ENCODE data around the gene ADI1. TPM values are rescaled to one million over a fixed set of nuclear protein-coding genes. Genes with fewer than 3 reads are reported as not detected.

ADI1 gene
- total and polyA plus RNA-seq, 5 donors from 2014 or later, result 21.2 to 52.4 (median 48.9) TPM

GRCh38 chr2:3513026-3513810, 6.1 kb downstream of the ADI1 start:
- ATAC-seq (ENCODE audit: low read depth in 2 of 2), result no peak
- peaks cover 58% of the 10 kb centered on the region for H3K36me3 Mint-ChIP-seq

DNA sequence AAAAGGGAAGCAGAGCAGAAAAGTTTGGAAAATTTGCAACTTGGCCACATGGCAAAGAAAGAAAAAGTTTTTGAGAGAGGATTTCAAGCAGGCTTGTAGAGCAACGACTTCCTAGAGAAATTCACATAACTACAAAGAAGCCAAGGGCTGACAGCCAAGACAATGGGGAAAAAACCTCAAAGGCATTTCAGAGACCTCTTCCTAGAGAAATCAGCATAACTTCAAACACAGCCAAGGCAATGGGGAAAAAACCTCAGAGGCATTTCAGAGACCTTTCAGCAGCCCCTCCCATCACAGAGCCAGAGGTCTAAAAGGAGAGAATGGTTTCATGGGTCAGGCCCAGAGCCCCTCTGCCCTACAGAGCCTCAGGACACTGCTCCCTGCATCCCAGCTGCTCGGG, 7.2 kb downstream of the ADI1 start:
- peaks cover 39% of the 10 kb centered on the region for H3K36me3 ChIP-seq (ENCODE audit: control insufficient read depth, insufficient read depth, low read length)
- no peak overlapping the region for H3K27ac ChIP-seq (ENCODE audit: insufficient read depth, low read length, poor library complexity, severe bottlenecking)
- H3K4me3 ChIP-seq (ENCODE audit: low read depth, low read length), result no peak overlapping the region
- no peaks in the 10 kb centered on the region for H3K27me3 ChIP-seq (ENCODE audit: control insufficient read depth, insufficient read depth, low read length)
- Mint-ChIP-seq H3K9me3 (peaks cover 0 to 15% (median 8%) of the 10 kb centered on the region in 7 donors), H3K27ac (no peak overlapping the region), H3K4me3 (no peak overlapping the region), H3K27me3 (no peaks in the 10 kb centered on the region), H3K4me1 (peaks cover 16 to 26% (median 23%) of the 10 kb centered on the region in 4 donors), H3K36me3 (peaks cover 67% of the 10 kb centered on the region)
- H3K9me3 ChIP-seq (ENCODE audit: control insufficient read depth in 2 of 2, low read length in 2 of 2), result peaks cover 0 to 4% of the 10 kb centered on the region in 2 experiments
- no peaks in the 10 kb centered on the region for H3K4me1 ChIP-seq (ENCODE audit: control insufficient read depth, insufficient read depth, low read length, poor library complexity, severe bottlenecking)
- DNase-seq, result no peak
- ATAC-seq (ENCODE audit: low read depth in 2 of 2), result no peak

More at GRCh38 chr2:3513026-3513810, 6.1 kb downstream of the ADI1 start:
- H3K9me3 ChIP-seq (ENCODE audit: control insufficient read depth in 2 of 2, low read length in 2 of 2), result peaks cover 0 to 4% of the 10 kb centered on the region in 2 experiments
- no peaks in the 10 kb centered on the region for H3K27me3 ChIP-seq (ENCODE audit: control insufficient read depth, insufficient read depth, low read length)
- Mint-ChIP-seq H3K27ac (no peak overlapping the region), H3K27me3 (no peaks in the 10 kb centered on the region), H3K9me3 (peaks cover 0 to 15% (median 5%) of the 10 kb centered on the region in 7 donors), H3K4me3 (peak overlapping the region in 1 of 4 donors; percentile 12), H3K4me1 (peaks cover 15 to 32% (median 25%) of the 10 kb centered on the region in 4 donors)
- no peak overlapping the region for H3K4me3 ChIP-seq (ENCODE audit: low read depth, low read length)
- peaks cover 4% of the 10 kb centered on the region for H3K4me1 ChIP-seq (ENCODE audit: control insufficient read depth, insufficient read depth, low read length, poor library complexity, severe bottlenecking)
- H3K36me3 ChIP-seq (ENCODE audit: control insufficient read depth, insufficient read depth, low read length), result peaks cover 39% of the 10 kb centered on the region
- no peak overlapping the region for H3K27ac ChIP-seq (ENCODE audit: insufficient read depth, low read length, poor library complexity, severe bottlenecking)
- no peak for DNase-seq

DNA sequence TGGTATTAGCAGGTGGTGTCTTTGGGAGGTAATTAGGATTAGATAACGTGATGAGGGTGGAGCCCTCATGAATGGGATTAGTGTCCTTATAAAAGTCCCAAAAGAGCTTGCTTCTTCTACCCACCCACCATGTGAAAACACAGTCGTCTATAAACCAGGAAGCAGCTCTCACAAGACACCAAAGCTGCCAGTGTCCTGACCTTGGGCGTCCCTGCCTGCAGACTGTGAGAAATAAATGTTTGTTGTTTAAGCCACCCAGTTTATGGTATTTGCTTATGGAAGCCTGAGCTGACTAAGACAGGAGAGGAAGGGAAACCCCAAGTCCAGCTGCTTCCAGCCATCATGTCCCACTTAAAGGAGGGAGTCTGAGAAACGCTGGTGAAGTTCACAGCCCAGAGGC, 13.6 kb downstream of the ADI1 start:
- Mint-ChIP-seq H3K27ac (no peak overlapping the region), H3K36me3 (peaks cover 58% of the 10 kb centered on the region), H3K27me3 (no peaks in the 10 kb centered on the region), H3K4me3 (no peak overlapping the region), H3K9me3 (peaks cover 0 to 6% (median 3%) of the 10 kb centered on the region in 7 donors), H3K4me1 (peaks cover 0 to 19% (median 18%) of the 10 kb centered on the region in 4 donors)
- Histone ChIP-seq H3K27ac (ENCODE audit: insufficient read depth, low read length, poor library complexity, severe bottlenecking) (no peak overlapping the region), H3K36me3 (ENCODE audit: control insufficient read depth, insufficient read depth, low read length) (peaks cover 24% of the 10 kb centered on the region), H3K9me3 (ENCODE audit: control insufficient read depth in 2 of 2, low read length in 2 of 2) (peaks cover 0 to 4% of the 10 kb centered on the region in 2 experiments), H3K4me1 (ENCODE audit: control insufficient read depth, insufficient read depth, low read length, poor library complexity, severe bottlenecking) (no peaks in the 10 kb centered on the region), H3K4me3 (ENCODE audit: low read depth, low read length) (no peak overlapping the region), H3K27me3 (ENCODE audit: control insufficient read depth, insufficient read depth, low read length) (no peaks in the 10 kb centered on the region)
- DNase-seq (no peak), ATAC-seq (ENCODE audit: low read depth in 2 of 2) (no peak)

DNA sequence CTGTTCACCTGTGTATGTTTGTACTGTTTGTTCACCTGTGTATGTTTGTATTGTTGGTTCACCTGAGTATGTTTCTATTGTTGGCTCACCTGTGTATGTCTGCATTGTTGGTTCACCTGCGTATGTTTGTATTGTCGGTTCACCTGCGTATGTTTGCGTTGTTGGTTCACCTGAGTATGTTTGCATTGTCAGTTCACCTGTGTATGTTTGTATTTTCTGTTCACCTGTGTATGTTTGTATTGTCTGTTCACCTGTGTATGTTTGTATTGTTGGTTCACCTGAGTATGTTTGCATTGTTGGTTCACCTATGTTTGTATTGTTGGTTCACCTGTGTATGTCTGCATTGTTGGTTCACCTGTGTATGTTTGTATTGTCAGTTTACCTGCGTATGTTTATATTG, 14.6 kb downstream of the ADI1 start:
- H3K4me3 Mint-ChIP-seq, result no peak overlapping the region
- H3K36me3 Mint-ChIP-seq, result peaks cover 53% of the 10 kb centered on the region
- Histone ChIP-seq H3K36me3 (ENCODE audit: control insufficient read depth, insufficient read depth, low read length) (peaks cover 33% of the 10 kb centered on the region), H3K9me3 (ENCODE audit: control insufficient read depth in 2 of 2, low read length in 2 of 2) (peaks cover 0 to 4% of the 10 kb centered on the region in 2 experiments), H3K4me1 (ENCODE audit: control insufficient read depth, insufficient read depth, low read length, poor library complexity, severe bottlenecking) (no peaks in the 10 kb centered on the region), H3K4me3 (ENCODE audit: low read depth, low read length) (no peak overlapping the region), H3K27ac (ENCODE audit: insufficient read depth, low read length, poor library complexity, severe bottlenecking) (no peak overlapping the region), H3K27me3 (ENCODE audit: control insufficient read depth, insufficient read depth, low read length) (no peaks in the 10 kb centered on the region)
- no peaks in the 10 kb centered on the region for H3K27me3 Mint-ChIP-seq
- H3K4me1 Mint-ChIP-seq, result peaks cover 0 to 19% (median 17%) of the 10 kb centered on the region in 4 donors
- H3K27ac Mint-ChIP-seq, result peak overlapping the region in 2 of 3 donors; percentile 16 to 18
- DNase-seq (no peak), ATAC-seq (ENCODE audit: low read depth in 2 of 2) (no peak)
- peaks cover 0 to 6% (median 3%) of the 10 kb centered on the region in 7 donors for H3K9me3 Mint-ChIP-seq

DNA sequence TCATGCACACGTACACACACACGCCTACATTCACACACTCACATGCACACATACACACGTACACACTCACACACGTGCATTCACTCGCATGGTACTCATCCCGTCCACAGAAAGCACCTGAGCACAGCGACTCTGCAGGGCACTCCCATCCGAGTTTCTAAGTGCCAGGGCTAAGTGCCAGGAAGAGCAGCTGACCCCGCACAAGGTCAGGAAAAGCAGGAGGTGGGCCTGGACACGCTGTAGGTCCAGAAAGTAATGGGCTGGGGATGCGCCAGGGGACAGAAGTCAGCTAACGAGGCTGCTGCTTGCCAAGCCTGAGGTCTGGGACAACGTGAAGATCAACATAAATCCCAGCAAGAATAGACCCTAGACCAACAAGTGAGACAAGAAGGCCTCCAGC, 15.8 kb downstream of the ADI1 start:
- no peaks in the 10 kb centered on the region for H3K4me1 ChIP-seq (ENCODE audit: control insufficient read depth, insufficient read depth, low read length, poor library complexity, severe bottlenecking)
- peaks cover 39% of the 10 kb centered on the region for H3K36me3 ChIP-seq (ENCODE audit: control insufficient read depth, insufficient read depth, low read length)
- H3K9me3 ChIP-seq (ENCODE audit: control insufficient read depth in 2 of 2, low read length in 2 of 2), result peaks cover 0 to 2% of the 10 kb centered on the region in 2 experiments
- Mint-ChIP-seq H3K36me3 (peaks cover 55% of the 10 kb centered on the region), H3K27ac (peak overlapping the region in 1 of 3 donors; percentile 44), H3K9me3 (peaks cover 0 to 3% (median 2%) of the 10 kb centered on the region in 7 donors), H3K4me3 (no peak overlapping the region), H3K27me3 (no peaks in the 10 kb centered on the region), H3K4me1 (peaks cover 4 to 19% (median 17%) of the 10 kb centered on the region in 4 donors)
- no peaks in the 10 kb centered on the region for H3K27me3 ChIP-seq (ENCODE audit: control insufficient read depth, insufficient read depth, low read length)
- ATAC-seq (ENCODE audit: low read depth in 2 of 2), result no peak
- H3K27ac ChIP-seq (ENCODE audit: insufficient read depth, low read length, poor library complexity, severe bottlenecking), result no peak overlapping the region
- DNase-seq, result no peak
- H3K4me3 ChIP-seq (ENCODE audit: low read depth, low read length), result no peak overlapping the region

DNA sequence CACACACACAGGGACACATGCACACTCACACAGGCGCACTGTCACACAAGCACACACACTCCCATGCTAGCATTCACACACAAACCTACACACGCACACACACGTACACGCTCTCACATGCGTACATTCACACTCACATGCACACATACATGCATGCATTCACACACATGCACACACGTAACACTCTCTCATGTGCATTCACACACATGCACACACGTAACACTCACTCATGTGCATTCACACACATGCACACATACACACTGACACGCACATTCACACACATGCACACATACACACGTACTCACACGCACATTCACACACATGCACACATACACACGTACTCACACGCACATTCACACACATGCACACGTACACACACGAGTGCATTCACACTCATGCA, 16.3 kb downstream of the ADI1 start:
- Mint-ChIP-seq H3K36me3 (peaks cover 57% of the 10 kb centered on the region), H3K27ac (peak overlapping the region in 2 of 3 donors; percentile 44 to 68), H3K4me3 (no peak overlapping the region), H3K4me1 (peaks cover 4 to 19% (median 16%) of the 10 kb centered on the region in 4 donors), H3K27me3 (no peaks in the 10 kb centered on the region), H3K9me3 (peaks cover 0 to 3% (median 0%) of the 10 kb centered on the region in 7 donors)
- Histone ChIP-seq H3K9me3 (ENCODE audit: control insufficient read depth in 2 of 2, low read length in 2 of 2) (no peaks in the 10 kb centered on the region), H3K27ac (ENCODE audit: insufficient read depth, low read length, poor library complexity, severe bottlenecking) (no peak overlapping the region), H3K36me3 (ENCODE audit: control insufficient read depth, insufficient read depth, low read length) (peaks cover 42% of the 10 kb centered on the region), H3K27me3 (ENCODE audit: control insufficient read depth, insufficient read depth, low read length) (no peaks in the 10 kb centered on the region), H3K4me3 (ENCODE audit: low read depth, low read length) (no peak overlapping the region), H3K4me1 (ENCODE audit: control insufficient read depth, insufficient read depth, low read length, poor library complexity, severe bottlenecking) (no peaks in the 10 kb centered on the region)
- ATAC-seq (ENCODE audit: low read depth in 2 of 2) (no peak), DNase-seq (no peak)

GRCh38 chr2:3500326-3500899, 18.9 kb downstream of the ADI1 start:
- DNase-seq (no peak), ATAC-seq (ENCODE audit: low read depth in 2 of 2) (no peak)
- Mint-ChIP-seq H3K36me3 (peaks cover 59% of the 10 kb centered on the region), H3K27ac (no peak overlapping the region), H3K4me1 (peaks cover 0 to 8% (median 5%) of the 10 kb centered on the region in 4 donors), H3K27me3 (no peaks in the 10 kb centered on the region), H3K9me3 (no peaks in the 10 kb centered on the region), H3K4me3 (no peak overlapping the region)
- Histone ChIP-seq H3K4me3 (ENCODE audit: low read depth, low read length) (no peak overlapping the region), H3K9me3 (ENCODE audit: control insufficient read depth in 2 of 2, low read length in 2 of 2) (no peaks in the 10 kb centered on the region), H3K27ac (ENCODE audit: insufficient read depth, low read length, poor library complexity, severe bottlenecking) (no peak overlapping the region), H3K4me1 (ENCODE audit: control insufficient read depth, insufficient read depth, low read length, poor library complexity, severe bottlenecking) (no peaks in the 10 kb centered on the region), H3K36me3 (ENCODE audit: control insufficient read depth, insufficient read depth, low read length) (peaks cover 57% of the 10 kb centered on the region), H3K27me3 (ENCODE audit: control insufficient read depth, insufficient read depth, low read length) (no peaks in the 10 kb centered on the region)
